ENCODE data around the gene SCD.

GRCh38 chr10:100368721-100369120 is 21.7 kb downstream of the SCD start:
- no peak for TF ChIP-seq SP1 (IDR thresholded peaks at IDR 0.05)
- TF ChIP-seq ZNF384 (IDR thresholded peaks at IDR 0.05), result no peak
- TF ChIP-seq SUZ12 (IDR thresholded peaks at IDR 0.05), result no peak
- no peak for TF ChIP-seq ELF4 (IDR thresholded peaks at IDR 0.05)
- TF ChIP-seq TARDBP (IDR thresholded peaks at IDR 0.05), result no peak
- TF ChIP-seq NFRKB (IDR thresholded peaks at IDR 0.05), result no peak
- no peak for TF ChIP-seq BHLHE40 (IDR thresholded peaks at IDR 0.05; ENCODE audit: borderline replicate concordance)
- TF ChIP-seq FOXA1 (IDR thresholded peaks at IDR 0.05), result no peak
- TF ChIP-seq LEF1 (IDR thresholded peaks at IDR 0.05; ENCODE audit: borderline replicate concordance), result no peak
- no peak for TF ChIP-seq FOXM1 (IDR thresholded peaks at IDR 0.05; ENCODE audit: borderline replicate concordance)
- TF ChIP-seq L3MBTL2 (conservative IDR thresholded peaks at IDR 0.05), result no peak
- no peak for TF ChIP-seq HDGF (IDR thresholded peaks at IDR 0.05; ENCODE audit: borderline replicate concordance)
- no peak for TF ChIP-seq ARNT (IDR thresholded peaks at IDR 0.05)
- no peak for TF ChIP-seq CTBP1 (IDR thresholded peaks at IDR 0.05; ENCODE audit: borderline replicate concordance)
